NOMO-1 (cell line): Measurements from ENCODE around the gene GOPC.

ENCODE experiments used
- DNase-seq, 2 experiments: peaks; one replicate each; lab custom pipeline; 2025; ENCODE audit not compliant: unreplicated experiment in 2 of 2; lab: John Stamatoyannopoulos, UW

Gene GOPC

DNA sequence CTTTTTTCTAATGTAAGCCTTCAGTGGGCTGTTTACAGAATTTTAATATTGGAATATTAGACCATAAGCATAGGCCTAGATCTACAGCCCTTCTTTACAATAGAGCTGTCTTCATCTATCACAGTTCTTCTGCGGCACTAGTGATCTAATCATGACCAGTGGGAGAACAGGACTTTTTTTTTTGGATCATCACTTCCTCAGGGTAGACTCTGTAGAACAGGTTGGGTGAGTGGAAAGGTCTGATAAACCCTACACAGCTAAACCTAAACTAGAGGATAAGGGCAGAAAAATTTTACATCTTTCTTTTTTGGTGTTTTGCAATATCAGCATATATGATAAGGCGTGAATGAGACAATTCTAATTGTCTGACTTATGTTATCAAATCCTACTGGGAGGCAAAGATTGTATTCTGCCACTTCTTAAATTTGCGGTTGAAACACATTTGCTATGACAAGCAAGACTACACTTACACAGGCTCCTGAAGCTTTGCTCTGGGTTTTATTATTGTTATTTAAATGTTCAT, 52.2 kb downstream of the GOPC start:
- DNase-seq = no peak

DNA sequence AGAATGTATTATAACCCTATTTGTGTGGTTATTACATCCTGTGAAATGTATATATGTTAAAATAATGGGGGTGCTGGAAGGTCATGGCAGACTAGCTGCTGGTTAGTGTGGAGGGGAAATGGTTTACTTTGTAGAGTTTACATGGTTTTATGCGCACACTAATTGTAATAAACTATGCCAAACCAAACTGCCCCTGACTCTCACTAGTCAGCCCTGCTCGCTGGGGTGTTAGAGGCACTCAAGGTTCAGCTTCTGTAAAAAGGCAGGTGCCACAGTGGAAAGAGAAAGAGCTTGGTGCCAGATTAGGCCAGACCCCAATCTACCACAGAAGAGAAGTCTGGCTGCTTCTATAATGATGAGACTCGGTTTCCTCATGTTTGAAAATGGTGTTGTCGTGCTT, 52.7 kb downstream of the GOPC start:
- DNase-seq = no peak

GRCh38 chr6:117548797-117549301, 53.5 kb downstream of the GOPC start:
- no peak for DNase-seq

DNA sequence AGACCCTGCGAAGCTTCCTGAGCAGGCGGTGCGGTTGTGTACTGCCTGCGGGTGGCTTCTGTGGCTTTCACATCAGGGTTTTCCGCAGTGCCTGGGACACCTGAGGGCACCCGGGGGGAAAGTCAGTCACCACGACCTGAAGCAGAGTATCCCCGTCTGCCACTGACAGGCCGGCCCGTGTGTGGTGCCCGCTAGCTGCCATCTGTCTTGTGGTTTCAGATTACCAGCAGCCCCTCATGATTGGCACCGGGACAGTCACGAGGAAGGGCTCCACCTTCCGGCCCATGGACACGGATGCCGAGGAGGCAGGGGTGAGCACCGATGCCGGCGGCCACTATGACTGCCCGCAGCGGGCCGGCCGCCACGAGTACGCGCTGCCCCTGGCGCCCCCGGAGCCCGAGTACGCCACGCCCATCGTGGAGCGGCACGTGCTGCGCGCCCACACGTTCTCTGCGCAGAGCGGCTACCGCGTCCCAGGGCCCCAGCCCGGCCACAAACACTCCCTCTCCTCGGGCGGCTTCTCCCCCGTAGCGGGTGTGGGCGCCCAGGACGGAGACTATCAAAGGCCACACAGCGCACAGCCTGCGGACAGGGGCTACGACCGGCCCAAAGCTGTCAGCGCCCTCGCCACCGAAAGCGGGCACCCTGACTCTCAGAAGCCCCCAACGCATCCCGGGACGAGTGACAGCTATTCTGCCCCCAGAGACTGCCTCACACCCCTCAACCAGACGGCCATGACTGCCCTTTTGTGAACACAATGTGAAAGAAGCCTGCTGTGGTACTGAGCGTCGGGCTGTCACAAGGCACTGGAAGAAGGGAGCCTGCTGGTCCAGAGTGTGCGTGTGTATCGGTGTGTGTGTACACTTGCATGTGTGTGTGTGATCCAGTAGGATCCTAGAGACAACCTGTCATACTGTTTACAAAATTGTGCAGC, 54.4 kb downstream of the GOPC start:
- DNase-seq = no peak

DNA sequence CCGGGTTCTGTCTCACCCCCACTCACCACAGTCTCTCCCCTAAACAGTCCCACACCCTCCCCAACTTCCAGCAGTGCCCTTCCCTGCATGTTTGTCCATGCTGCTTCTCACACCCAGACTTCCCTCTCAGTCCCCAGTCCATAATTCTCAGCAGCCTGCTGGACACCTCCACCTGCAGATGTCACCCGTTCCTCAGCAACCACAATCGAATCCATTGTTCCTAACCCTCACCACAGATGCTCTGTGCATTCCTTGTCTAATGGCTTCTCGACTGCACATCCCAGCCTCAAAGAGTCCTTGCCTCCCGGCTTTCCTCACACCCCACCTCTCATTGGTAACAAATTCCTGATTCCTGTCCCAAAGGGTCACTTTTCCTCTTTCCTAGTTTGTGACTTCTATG, 55.6 kb downstream of the GOPC start:
- no peak for DNase-seq

GRCh38 chr6:117545161-117545595, 57.1 kb downstream of the GOPC start:
- no peak for DNase-seq

DNA sequence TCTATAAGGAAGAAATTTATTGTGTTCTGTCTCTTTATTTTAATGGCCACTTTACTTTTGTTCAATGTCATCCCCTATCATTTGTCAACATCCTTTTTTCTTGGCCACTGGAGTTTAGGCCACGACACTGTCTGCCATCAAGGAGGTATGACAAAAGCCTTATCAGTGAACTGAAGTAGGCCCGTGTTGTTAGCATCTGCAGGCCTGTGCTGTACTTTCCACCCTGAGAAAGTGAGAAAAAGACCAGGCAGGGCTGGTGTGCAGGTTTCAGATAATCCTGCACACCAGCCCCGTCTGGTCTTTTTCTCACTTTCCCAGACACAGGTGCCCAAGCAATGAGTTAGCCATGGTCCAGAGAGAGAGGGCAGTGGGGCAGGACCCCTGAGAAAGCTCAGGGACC, 57.6 kb downstream of the GOPC start:
- no peak for DNase-seq

DNA sequence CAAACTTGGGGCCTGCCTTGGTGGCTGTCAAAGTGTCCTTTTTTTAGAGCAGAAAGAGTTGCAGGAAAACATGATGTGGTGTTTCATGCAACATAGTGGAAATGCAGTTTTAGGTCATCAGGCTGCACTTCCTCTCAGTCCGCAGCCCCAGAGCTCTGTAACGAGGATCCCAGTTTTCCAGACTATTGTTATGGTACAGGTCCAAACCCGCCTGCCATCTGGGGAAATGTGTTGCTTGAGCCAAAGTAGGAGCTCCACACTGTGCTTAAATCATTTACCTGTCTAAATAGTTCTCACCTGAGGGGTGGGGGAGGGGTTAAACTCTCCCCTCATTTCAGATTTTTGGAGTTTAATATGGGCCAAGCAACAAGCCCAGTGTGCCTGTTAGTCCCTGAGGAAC, 59.8 kb downstream of the GOPC start:
- DNase-seq = no peak

- no peak for DNase-seq
Observed at GRCh38 chr6:117540670-117541069, 61.6 kb downstream of the GOPC start.

- no peak for DNase-seq
Observed at GRCh38 chr6:117538615-117539014, 63.7 kb downstream of the GOPC start.

DNA sequence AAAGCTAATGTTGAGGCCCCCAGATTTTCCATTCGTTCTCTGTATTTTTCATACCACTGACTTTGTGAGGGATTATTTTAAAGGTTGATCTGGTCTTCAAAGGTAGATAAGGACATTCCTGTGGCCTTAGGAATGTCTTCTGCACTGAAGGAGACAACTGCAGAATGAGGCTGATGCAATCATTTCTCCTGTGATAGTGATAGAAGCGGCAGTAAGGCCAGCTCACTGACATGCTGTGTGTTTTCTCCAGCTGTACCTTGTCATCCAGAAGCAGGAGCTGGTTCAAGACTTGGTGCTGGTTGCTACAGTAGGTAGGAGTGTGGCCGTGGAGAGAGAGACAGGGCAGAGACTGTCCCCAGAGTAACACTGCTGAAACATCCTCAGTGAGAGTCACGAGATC, 66.0 kb downstream of the GOPC start:
- DNase-seq = no peak

DNA sequence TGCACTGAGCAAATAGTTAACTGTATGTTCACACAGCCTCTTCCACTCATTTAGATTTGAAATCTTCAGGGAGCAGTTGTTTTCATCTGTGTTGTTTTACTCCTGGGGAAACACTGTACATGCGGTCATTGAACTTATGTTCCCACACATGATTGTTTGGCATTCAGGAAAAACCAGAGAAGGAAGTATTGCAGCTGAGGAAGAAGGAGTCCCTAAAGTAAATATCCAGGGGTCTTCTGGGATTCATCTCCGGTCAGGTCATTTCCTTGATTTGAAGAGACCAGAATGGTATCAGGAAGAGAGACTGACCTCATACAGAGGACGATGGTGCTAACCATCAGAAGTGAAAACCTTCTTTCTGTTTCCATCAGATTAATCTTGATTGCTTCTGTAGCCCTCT, 67.3 kb downstream of the GOPC start:
- no peak for DNase-seq

DNA sequence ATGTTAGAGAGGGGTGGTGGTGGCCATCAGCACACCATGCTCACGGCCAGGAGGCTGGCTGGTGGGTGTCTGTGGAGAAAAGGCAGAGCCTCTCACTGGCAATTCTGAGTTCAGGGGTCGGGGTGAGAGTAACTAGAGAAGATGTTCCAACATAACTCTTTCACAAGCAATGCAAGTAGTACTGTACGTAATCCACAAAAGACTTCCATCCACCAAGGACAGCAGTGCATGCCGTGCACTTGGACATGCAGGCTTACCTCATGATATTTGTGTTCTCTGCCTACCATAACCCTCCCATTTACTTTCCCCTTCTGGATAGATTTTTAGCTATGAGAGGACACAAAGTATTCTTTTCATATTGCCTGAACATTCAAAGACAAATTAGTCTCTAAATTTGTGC, 68.5 kb downstream of the GOPC start:
- DNase-seq = no peak

- no peak for DNase-seq
Observed at GRCh38 chr6:117531809-117532725, 70.2 kb downstream of the GOPC start.

GRCh38 chr6:117531346-117531745, 71.0 kb downstream of the GOPC start:
- no peak for DNase-seq

GRCh38 chr6:117530467-117531242, 71.7 kb downstream of the GOPC start:
- DNase-seq = no peak

DNA sequence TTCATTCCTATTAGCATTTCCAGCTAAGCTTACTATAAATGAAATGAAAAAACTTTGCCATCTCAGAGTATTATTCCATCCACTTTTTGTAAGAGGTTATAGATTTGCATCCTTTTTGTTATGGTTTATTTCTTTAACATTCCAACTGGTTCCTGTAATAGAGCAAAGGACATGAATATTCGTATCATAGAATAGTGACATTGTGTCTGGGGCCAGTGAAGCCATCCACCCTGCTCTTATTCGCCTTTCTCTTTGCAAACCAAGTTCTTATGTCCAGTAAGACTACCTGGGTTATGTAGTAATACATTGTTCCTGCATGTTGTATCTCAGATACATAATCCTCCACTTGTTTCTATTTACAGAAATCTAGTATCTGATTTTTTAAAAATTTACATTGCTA, 76.7 kb downstream of the GOPC start:
- no peak for DNase-seq

- DNase-seq = no peak
Observed at GRCh38 chr6:117521791-117522502, 80.4 kb downstream of the GOPC start.

GRCh38 chr6:117520603-117521395, 81.5 kb downstream of the GOPC start:
- DNase-seq = no peak
